Body of pancreas (tissue), 4 donors: ENCODE measurements around the gene GP1BB. TPM values are rescaled to one million over a fixed set of nuclear protein-coding genes. Genes with fewer than 3 reads are reported as not detected.

Experiments used
- ATAC-seq: fragments of 150-250 bp; one replicate; pipeline ENCODE4 v1.9.1; 2016
- DNase-seq, 4 donors: peaks; one replicate each; pipeline ENCODE4 v3.0.0-alpha.2; 2019
- H3K27ac ChIP-seq, 4 donors: fragments of 200-600 bp; sonication (generic); 1 replicate in 3 of 4; 2 replicates in 1 of 4; pipeline versions ENCODE4 v1.5.1 to v1.6.1; 2016 to 2019; ENCODE audit warnings: mild to moderate bottlenecking in 1 of 4, mixed read lengths in 1 of 4, moderate library complexity in 1 of 4
- H3K27me3 ChIP-seq, 2 donors: fragments of 200-600 bp; sonication (generic); one replicate each; pipeline ENCODE4 v1.6.0; 2016; ENCODE audit warnings: mild to moderate bottlenecking in 1 of 2
- H3K36me3 ChIP-seq, 2 donors: fragments of 200-600 bp; sonication (generic); replicated peaks in 1 of 2; 2 replicates each; pipeline ENCODE4 v1.5.1; 2016; ENCODE audit warnings: low read depth in 2 of 2; ENCODE audit not compliant: insufficient read depth in 1 of 2
- H3K4me1 ChIP-seq: fragments of 200-600 bp; sonication (generic); one replicate; pipeline ENCODE4 v1.6.0; 2016
- H3K4me3 ChIP-seq, 2 donors: fragments of 200-600 bp; sonication (generic); 1 replicate in 1 of 2; 2 replicates in 1 of 2; pipeline ENCODE4 v1.5.1; 2016 to 2019
- H3K9me3 ChIP-seq, 3 donors: fragments of 200-600 bp; sonication (generic); 1 replicate in 2 of 3; 2 replicates in 1 of 3; pipeline ENCODE4 v1.5.1; 2016
- CTCF ChIP-seq, 7 experiments: fragments of 450-650 bp in 4 of 7; fragments of 200-600 bp in 3 of 7; sonication (generic) in 3 of 7; IDR thresholded peaks; one replicate each; pipeline ENCODE4 v1.5.1; 2016 to 2019; ENCODE audit warnings: antibody characterized with exemption in 7 of 7
- POLR2A ChIP-seq, 3 donors: fragments of 450-650 bp; IDR thresholded peaks; one replicate each; pipeline ENCODE4 v1.6.1; 2016; ENCODE audit warnings: antibody characterized with exemption in 3 of 3, mild to moderate bottlenecking in 2 of 3
- WGBS, 2 donors: methylation state at CpG; one replicate each; pipeline ENCODE4 v1.1.5; 2017; 5-methylcytosine and 5-hydroxymethylcytosine counted together
- intact Hi-C: fragments of 100-400 bp; cut with DNase I; formaldehyde crosslinking; loops from one replicate; pipeline ENCODE4 v1.15.1; 2023
- total RNA-seq, 2 donors: library from RNA; depleted of rRNA; stranded (reverse); fragments of >200 nt; gene quantifications; one replicate each; pipeline ENCODE4 v1.1.0, GENCODE V29; 2016

Gene GP1BB
- total RNA-seq, 2 donors from 2014 or later, result 6.2 to 29.7 TPM

DNA sequence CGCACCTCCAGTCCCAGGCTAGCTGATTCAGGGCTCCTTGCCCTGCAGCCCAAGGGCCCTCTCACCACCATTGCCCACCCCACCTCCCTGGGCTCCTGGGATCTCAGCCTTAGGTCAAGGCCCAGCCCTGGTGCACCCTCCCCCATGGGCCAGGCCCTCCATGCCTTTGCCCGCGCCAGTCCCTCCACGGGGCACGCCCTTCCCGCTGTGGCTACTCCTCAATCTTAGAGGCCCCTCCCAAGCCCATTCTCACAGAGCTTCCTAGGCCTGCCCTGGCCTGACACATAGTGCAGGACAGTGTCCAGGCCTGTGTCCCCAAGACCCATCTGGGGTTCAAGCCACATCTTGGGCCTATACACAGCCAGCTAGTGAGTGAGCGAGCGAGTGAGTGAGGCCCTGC, 6.9 kb downstream of the GP1BB start:
- DNase-seq, result no peak
- H3K27ac ChIP-seq, result no peak overlapping the region
- TF ChIP-seq POLR2A (IDR thresholded peaks at IDR 0.05) (no peak), CTCF (IDR thresholded peaks at IDR 0.05) (no peak)
- H3K27me3 ChIP-seq, result no peaks in the 10 kb centered on the region
- WGBS, 2 donors, result 88 to 94% methylated on average over 8 of the region's 8 CpGs
- intact Hi-C loops, result loop anchor here (2.0 kb wide), 1 partner anchor 181 kb away; no protein-coding TSS in a partner anchor
- H3K4me3 ChIP-seq, result no peak overlapping the region
- no peaks in the 10 kb centered on the region for H3K9me3 ChIP-seq
- H3K4me1 ChIP-seq, result peaks cover 21% of the 10 kb centered on the region
- no peak for ATAC-seq
- no peaks in the 10 kb centered on the region for H3K36me3 ChIP-seq

DNA sequence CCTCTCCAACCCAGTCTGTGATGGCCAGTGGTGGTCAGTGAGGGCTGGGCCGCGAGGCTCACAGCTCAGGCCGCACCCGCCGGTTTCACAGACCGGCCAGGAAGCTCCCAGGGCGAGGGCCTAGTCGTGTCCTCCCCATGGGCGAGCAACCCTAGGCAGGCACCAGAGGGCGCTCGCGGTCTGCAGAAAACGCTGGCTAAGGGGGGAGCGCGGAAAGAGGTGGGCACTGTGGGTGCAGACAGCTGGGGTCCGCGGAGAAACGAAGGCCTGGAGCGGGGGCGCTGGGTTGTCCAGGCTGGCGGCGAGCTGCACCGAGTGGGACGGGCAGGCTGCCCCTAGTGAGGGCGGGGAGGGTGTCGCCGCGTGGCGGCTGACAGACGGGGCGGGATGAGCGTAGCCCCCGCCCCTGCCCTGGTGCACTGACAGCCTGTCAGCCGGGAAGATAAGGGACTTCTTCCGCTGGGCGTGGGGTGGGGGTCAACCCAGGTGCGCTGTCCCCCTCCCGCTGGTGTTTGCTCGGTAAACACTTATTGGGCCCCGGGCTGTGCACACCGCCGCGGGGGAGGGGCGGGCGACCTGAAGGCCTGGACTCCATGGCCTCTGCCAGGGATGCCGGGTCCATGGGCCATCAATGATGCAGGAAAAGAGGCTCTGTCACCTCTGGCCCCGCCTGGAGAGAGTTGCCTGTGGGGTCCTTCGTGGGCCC, 7.5 kb downstream of the GP1BB start:
- H3K36me3 ChIP-seq, result no peaks in the 10 kb centered on the region
- WGBS, 2 donors, result 2% methylated on average over 48 of the region's 48 CpGs; no CpG with 5 or more reads in 1 of the 2 donors
- intact Hi-C loops, result loop anchor here (2.0 kb wide), 1 partner anchor 180 kb away; no protein-coding TSS in a partner anchor
- peak; percentile 89 to 98 (median 93) for TF ChIP-seq CTCF (IDR thresholded peaks at IDR 0.05)
- TF ChIP-seq POLR2A (IDR thresholded peaks at IDR 0.05), result no peak
- DNase-seq (peak; percentile 81 to 86 (median 84)), ATAC-seq (peak; percentile 81)
- peaks cover 21% of the 10 kb centered on the region for H3K4me1 ChIP-seq
- H3K27ac ChIP-seq, result no peak overlapping the region
- H3K9me3 ChIP-seq, result no peaks in the 10 kb centered on the region
- H3K27me3 ChIP-seq, result no peaks in the 10 kb centered on the region
- no peak overlapping the region for H3K4me3 ChIP-seq

DNA sequence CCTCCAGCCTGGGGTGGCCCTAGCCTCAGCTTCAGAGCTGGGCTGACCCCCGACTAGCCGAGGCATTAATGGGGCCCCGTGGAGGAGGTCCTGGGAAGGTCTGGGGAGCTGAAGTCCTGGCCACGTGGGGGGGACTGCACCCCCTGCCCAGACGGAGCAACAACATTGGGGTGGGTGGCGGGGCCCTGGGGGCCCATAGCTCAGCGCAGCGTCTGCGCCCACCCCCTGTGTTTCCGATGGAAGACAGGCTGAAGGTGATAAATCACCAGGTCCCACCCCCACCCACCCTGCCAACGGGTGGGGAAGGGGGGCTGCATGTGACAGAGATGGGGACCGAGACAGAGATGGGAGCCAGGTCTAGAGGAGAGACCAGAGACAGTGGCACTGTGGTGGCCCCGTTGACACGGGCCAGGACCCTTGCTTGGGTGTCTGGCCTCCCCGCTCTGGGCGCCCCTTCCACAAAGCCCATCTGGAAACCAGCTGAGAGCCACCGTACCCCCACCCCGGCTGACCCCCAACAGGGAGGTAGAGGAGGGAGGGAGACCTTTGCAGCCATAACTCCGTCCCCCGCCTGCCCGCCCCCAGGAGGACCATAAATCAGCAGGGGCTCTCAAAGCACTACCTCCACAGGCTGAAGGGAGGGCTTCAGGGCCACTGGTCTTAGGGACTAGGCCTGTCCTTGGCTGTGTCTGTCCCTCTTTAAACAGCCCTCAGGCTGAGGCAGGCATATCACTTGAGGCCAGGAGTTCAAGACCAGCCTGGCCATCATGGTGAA, 8.2 kb downstream of the GP1BB start:
- 69 to 87% methylated on average over 8 to 18 of the region's 21 CpGs for WGBS, 2 donors
- TF ChIP-seq CTCF (IDR thresholded peaks at IDR 0.05), result no peak
- no peak for TF ChIP-seq POLR2A (IDR thresholded peaks at IDR 0.05)
- H3K4me3 ChIP-seq, result no peak overlapping the region
- ATAC-seq (no peak), DNase-seq (no peak)
- H3K9me3 ChIP-seq, result no peaks in the 10 kb centered on the region
- no peaks in the 10 kb centered on the region for H3K27me3 ChIP-seq
- H3K36me3 ChIP-seq, result no peaks in the 10 kb centered on the region
- H3K27ac ChIP-seq, result no peak overlapping the region
- intact Hi-C loops, result loop anchor here (2.0 kb wide), 1 partner anchor 179 kb away; no protein-coding TSS in a partner anchor
- H3K4me1 ChIP-seq, result peaks cover 21% of the 10 kb centered on the region

- no peak for DNase-seq
- Histone ChIP-seq H3K4me1 (peaks cover 21% of the 10 kb centered on the region), H3K27ac (no peak overlapping the region), H3K4me3 (no peak overlapping the region), H3K27me3 (no peaks in the 10 kb centered on the region), H3K36me3 (no peaks in the 10 kb centered on the region), H3K9me3 (no peaks in the 10 kb centered on the region)
- ATAC-seq, result no peak
- intact Hi-C loops, result no loop called here
- TF ChIP-seq CTCF (IDR thresholded peaks at IDR 0.05) (no peak), POLR2A (IDR thresholded peaks at IDR 0.05) (no peak)
- 79% methylated on average over 10 of the region's 10 CpGs; no CpG with 5 or more reads in 1 of the 2 donors for WGBS, 2 donors
These were observed 9.2 kb downstream of the GP1BB start for GRCh38 chr22:19732403-19733113.
